NCI-H226 (cell line): ENCODE data around the gene CHST13.

Experiments
- DNase-seq: peaks from one replicate; pipeline ENCODE4 v3.0.0-alpha.2; 2015

Gene CHST13

DNA sequence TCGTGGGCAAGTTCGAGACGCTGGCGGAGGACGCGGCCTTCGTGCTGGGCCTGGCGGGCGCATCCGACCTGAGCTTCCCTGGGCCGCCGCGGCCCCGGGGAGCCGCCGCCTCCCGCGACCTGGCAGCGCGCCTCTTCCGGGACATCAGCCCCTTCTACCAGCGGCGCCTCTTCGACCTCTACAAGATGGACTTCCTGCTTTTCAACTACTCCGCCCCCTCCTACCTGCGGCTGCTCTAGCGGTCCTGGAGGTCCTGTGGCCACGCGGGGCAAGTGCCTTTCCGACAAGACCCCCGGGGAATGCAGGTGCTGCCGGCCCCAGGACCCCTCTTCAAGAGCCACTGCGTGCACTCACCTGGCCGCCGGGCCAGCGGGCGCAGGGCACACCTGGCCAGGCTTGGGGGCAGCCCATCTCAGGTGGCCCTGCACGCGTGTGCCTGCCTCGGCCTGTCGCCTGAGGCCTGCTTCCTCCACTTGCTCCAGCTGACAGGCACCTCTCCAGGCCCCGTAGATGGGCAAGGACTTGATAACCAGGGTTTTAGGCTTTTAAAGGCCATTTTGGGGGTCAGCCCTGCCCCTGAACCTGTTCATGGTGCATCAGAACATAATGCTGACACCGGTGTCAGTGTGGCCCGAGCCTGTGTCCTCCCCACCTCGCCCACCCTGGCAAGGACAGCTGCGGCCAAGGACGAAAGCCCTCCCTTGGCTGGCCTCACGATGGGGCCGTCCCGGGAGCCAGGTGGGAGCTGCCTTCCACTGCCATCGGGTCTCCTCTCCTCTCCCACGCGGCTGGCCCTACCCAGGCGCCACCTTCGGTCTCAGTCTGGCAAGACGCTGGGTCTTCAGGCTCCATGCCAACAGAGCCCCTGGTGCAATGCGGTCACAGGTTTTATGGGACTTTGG is 18.6 kb downstream of the CHST13 start:
- no peak for DNase-seq

DNA sequence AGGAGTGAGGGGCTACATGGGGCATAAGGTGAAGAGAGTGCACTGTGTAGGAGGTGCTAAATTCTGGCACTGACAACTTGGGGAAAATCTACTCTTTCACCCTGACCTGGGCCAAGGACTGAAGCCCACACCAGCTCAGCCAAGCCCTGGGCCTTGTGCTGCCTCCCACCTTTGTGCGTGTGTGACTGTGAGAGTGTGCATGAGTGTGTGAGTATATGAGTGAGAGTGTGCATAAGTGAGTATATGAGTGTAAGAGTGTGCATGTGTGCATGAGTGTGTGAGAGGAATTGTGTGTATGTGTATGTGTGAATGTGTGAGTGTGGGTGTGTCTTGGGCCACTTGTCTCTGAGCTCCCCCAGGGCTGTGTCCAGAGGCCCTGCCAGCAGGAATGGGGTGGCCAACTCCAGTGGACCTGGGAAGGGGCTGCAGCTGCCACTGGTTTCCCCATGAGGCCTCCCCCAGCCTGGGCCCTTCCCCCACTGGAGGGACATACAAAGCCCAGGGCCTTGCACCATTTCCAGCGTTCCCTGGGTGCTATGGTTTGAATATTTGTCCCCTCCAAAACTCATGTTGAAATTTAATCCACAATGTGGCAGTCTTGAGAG is 19.6 kb downstream of the CHST13 start:
- no peak for DNase-seq

DNA sequence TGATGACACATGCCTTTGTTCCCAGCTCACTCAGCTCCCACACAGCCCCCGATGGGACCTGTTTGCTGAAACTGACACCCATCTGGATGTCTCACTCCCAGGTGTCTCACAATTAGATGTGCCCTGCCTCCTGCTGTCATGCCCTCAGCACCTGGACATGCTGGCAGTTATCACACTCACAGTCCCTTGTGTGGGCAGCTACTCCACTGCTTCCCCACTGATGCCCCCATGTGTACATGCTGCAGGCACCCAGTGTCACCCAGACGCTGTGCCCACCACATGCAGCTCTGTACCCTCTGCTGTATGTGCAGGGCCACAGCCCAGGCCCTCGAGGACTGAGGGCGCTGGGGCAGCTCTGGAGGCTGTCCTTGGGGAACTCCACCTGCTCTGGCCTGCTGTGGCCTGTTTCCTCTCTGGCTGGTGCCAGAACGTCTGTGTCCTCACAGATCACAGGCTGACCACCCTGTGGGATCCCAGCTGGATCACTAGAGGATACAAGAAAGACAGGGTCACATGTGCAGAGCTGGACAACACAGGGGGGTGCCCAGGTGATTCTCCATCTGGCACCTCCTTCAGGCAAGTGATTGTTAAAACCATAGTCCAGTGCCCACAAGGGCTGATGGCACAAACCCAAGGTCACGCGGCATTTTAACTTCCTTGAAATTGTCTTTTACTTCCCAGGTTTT is 20.8 kb downstream of the CHST13 start:
- no peak for DNase-seq

DNA sequence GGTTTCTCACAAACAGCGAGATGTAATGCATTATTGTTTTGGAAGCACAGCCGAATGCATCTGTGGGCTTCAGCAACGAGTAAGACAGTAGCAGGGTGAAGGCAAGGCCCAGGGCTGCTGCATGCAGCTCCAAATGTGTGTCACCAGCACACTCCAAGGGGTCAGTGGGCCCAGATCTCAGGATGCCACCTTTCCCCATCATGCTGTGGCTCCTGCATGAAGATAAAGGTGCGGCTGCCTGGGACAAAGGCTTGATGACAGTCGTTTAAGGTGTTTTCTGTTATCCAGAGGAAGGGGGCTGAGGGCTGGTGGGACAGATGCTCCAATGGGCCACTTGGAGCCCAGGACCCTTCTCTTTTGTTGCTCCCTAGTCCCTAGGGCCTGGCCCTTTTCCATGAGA is 21.6 kb downstream of the CHST13 start:
- DNase-seq, result no peak

DNA sequence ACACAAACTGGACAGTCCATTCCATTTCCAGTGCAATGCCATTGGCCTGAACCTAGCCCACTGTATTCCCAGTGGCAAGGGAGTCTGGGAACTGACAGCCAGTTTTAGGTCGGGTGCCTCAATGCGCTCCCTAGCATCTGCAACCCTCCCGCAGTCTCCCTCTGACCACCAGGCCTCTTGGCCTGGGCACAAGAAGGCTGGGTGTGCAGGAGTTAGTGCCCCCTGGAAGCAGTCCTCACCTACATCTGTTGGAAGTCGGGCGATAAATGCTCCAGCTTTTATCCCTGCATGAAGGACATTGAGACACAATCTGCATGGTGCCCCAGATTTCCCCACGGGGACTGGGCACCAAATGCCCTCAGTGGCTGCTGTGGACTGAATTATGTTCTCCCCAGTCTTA is 22.1 kb downstream of the CHST13 start:
- DNase-seq, result no peak

DNA sequence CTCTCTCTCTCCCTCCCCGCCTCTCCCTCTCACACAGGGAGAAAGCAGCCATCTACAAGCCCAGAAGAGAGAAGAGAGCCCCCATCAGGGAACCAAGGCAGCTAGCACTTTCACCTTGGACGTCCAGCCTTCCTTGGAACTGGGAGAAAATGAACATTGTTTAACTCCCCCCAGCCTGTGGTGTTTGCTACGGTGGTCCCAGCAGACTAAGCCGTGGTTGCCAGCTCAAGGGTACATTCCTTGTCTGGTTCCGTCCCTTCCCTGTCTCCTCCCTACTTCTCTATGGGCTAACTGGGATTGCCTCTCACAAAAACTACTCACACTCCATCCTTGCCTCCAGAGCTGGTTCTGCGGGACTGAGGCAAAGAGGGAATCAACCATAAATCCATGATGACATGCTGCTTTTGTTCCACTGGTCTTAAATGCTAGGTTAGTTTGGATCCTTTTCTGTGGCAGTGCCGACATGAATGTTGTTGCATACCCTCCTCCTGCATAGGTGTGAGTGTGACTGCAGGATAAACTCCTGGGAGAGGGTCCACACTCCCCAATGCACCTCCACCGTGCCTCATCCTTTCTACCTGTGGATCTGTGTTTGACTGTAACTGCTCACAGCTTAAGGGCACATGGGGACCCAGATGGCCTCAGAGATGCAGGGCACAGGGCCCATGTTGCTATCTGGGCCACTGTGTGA is 22.7 kb downstream of the CHST13 start:
- no peak for DNase-seq

DNA sequence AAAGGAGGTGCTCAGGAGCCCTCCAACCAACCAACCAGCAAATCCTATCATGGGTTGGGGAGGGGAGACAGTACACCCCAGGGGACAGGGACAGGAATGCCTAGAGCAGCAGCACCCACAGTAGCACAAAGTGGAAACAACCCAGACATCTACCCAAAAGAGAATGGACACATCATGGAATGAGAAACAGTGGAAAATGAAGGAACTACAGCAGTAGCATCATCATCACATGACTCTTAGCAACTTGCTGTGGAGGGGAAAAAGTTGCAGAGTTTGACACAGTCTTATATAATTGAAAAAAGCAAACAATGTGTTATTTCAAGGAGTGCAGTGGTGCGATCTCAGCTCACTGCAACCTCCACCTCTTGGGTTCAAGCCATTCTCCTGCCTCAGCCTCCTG is 23.8 kb downstream of the CHST13 start:
- no peak for DNase-seq

DNA sequence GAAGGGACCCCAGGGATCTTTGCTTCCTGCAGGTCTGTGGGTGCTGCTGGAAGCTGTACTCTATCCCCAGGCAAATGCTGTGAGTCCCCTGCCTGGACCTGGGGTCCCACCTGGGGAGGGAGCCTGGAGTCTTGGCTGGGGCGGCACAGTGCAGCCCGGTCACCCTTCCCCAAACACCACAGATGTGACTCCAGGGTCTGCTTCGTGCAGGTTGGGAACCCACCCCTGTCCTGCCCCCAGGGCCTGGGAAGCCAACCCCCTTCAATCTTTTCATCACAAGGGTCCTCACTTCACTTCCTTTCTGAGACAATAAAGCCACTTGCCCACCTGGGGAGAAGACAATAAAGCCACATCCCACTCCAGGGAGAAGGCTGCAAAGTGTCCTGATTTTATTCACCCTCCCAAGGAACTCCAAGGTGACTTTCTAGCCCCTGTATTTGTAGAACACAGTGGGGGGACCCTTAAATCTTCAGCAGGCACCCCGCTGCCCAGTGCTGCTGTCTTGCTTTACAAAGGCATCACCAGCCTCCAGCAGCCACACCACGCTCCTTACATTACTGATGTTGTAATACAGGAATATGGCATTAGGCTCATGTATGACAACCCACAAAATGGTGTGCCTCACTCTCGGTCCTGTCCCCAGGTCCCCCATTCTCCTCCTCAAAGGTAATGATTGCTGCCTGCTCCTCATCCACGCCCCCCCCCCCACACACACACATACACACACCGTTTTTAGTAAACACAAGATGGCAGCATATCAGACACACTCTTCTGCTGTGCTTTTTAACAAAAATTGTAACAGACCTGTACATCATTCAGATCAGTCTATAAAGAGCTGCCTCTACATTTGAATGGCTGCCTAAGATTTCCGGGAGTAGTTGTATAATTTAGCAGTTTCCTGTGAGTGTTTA is 24.9 kb downstream of the CHST13 start:
- DNase-seq, result no peak

DNA sequence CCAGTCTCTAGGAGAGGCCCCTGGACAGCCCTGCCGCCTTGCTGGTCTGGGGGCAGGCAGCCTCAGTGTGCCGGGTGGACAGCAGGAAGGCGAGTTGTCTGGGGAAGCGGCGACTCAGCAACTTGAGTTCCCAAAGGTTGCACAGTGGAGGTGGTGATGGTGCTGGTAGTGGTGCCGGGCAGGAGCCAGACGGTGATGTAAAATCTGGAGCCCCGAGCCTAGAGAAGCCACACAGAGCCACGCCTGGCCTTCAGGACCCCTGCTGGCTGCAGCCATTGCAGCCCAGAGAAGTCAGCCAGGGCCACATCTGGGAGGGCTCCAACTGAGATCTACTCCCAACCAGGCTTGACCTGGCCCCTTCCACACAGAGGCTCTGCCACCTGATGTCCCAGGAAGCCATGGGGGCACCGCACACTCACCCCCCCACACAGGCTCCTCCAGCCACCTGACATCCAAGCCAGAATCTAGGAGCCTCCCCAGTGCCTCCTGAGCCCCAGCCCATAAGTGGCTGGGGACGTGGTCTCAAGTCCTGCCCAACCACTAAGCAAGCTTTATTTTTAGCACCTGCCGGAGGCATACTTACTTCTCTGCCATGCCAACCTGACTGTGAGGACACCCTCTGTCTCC is 26.0 kb downstream of the CHST13 start:
- no peak for DNase-seq

DNA sequence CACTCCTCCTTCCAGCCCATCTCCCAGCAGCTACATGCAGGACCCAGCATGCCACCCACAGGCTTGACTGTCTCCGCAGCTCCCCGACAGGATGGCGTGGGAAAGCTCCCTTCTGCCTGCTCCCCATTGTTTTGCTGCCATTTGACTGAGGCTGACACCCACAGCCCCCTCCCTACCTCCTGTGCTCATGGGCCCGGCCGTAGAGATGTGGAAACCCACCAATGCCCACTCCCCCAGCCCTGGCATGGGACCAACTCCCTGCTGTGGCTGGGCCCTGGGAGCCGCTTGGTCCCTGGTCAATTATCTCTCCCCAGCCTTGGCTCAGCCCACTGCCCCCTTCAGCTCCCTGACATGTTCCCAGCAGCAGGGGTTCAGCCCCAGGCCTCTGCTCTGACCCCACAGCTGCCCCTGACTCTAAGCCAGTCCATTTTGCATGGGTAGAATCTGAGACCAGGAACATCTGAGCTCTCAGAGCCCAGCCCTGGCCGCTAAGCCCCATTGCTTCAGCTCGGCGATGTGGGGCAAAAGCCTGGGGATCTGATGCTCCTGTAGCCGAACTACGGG is 26.6 kb downstream of the CHST13 start:
- no peak for DNase-seq

DNA sequence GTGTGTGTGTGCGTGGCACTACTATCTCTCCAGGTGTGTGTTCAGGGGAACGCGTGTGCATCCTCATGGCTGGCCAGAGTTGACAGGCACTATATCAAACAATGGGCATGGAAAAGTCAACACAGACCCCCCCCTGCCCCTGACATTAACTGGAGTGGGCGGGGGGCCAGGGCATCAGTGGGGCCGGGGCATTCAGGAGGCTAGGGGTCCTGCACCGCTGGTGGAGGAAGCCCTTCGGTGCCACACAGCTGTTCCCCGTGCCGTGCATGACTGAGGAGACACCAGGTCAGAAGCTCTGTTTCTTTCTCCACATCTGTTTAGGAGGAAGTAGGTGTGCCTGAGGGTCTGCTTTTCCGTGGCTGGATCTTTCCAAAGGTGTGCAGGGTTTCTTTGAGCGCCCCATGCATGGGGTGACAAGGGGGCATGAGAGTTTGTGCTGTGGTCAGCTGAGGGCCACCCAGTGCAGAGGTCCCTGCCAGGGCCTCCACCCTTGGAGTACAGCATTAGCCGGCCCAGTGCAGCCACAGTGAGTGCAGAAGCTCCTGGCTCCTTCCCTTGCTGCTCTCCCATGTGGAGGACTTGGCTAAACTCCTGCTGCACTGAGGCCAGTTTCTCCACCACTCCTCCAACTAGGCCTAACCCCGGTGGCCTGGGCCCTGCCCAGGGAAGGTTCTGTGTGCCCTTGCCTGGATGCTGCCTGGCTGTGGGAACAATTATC is 27.3 kb downstream of the CHST13 start:
- DNase-seq, result no peak

DNA sequence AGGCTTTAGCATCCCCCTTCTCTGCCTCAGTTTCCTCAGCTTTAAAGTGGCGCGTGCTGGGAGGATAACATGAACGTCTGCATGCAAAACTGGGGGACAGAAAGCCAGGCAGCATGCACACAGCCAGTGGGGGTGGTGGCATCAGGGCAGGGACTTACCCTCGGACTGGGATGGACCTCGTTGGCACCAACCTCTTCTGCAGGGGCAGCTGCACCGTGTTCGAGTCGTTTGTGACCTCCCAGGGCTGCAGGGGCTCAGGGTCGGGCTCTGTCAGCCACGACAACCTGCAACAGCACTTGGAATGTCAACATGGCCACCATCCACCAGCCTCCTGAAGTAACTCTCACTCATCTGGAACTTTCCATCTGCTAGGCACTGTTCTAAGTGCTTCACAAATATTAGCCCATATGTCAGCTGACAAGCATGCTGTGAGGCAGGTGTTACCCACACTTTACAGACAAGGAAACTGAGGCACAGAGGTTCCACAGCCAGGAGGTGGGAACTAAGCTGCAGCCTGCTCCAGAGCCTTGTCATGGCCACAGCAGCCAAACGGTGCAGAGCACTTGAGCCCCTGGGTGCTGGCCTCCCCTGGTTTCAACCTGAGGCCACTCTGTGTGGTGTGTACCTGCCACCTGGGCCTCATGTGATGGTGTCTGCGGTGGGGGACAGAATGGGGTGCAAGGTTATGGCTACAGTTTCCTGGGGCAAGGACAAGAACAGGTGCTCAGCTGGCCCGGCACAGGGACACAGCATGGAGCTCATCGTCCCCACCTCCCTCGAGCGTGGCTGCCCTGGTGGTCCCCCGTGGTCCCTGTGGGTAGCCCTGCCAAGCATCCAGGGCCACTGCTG is 28.1 kb downstream of the CHST13 start:
- DNase-seq, result no peak

DNA sequence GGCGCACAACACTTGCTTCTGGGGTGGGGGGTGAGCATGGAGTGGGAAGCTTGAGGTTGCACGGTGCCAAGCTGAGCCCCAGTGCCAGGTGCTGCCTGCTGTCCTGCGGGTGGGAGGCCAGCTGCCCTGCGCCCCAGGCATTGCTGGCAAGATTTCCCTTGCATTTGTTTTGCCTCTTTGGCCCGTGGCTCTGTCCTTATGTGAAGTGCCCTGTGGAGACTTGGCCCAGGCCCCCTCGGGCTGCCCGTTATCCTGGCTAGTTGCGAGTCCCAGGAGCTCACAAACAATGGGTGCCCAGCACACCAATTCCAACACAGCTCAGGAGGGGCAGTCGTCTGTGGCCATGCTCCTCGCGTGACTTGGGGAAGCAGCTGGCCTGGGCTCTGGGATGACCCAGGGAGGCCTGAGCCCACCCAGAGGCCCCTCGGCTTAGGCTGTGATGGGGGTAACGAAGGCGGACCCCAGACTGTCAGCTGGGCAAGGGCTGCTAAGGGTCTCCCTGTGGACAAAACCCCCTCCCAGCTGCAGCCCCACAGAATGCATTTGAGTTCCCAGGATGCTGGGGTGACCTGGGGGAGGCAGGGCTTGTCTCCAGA is 28.8 kb downstream of the CHST13 start:
- DNase-seq, result no peak

DNA sequence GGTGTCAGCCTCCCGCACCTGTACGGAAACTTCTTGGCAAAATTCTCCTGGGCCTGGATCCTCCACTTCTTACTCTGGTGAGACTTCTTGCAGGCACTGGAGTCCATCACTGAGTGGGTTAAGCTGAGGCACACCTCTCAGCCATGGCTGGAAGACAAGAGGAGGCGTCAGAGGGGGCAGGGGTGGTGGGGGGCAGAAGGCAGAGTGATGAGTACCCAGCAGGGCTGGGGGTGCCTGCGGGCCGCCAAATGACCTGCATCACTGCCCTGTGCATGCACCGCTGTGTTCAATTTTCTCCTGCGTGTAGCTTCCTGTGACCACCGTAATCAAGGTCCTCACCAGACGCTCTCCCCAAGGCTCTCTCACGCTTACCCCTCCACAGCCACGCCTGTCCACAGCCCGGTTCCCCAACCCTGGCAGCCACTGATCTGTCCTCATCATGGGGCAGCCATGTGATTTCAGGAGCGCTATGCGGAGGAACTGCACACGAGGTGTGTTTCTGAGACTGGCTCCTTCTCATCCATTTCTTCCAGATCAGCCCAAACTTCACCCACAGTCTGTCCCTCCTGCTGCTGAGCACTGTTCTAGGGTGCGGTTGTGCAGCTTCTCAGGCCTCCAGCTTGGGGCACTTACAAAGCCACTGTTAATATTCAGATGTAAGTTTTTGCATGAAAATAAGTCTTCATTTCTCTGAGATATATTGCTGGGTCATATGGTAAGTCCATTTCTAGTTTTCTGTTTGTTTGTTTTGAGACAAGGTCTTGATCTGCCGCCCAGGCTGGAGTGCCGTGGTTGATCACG is 29.5 kb downstream of the CHST13 start:
- DNase-seq, result no peak

DNA sequence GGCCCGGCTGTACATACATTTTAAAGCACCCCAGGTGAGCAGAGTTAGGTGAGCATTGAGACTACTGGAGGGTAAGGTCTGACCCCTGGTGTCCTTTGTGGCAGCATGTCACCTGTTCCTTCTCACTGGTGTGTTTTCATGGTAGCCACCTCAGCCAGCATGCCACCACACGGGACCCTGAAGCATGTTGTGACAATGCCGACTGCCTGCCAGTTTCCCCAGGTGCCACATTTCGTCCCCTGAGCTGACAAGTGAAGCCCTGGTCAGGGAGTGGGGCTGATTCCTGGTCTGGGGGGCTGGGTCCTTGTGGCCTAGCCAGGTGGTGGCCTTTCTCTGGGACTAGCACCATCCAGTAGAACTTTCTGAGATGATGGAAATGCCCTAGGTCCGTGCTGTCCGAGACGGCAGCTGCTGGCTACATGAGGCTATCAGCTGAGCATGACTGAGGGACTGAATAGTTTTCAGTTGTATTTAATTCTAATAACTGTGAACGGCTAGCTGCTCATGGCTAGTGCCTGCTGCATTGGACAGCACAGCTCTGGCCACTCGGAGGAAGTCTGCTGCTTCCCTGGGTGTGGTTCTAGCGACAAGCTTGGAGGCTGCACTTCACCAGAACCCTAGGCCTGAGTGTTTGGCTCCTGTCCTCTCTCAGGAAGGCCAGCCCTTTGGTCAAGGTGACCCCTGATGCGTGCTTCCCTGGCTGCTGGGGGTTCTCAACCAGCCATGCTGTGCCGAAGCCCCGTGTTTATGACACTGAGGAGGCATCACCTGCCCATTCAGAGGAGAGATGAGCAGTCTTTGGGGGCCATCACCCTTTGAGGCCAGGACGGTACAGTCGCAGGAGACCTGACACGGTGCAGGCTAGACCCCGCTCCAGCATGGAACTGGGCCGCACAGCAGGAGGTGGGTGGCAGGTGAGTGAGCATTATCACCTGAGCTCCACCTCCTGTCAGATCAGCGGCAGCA is 30.9 kb downstream of the CHST13 start:
- no peak for DNase-seq

DNA sequence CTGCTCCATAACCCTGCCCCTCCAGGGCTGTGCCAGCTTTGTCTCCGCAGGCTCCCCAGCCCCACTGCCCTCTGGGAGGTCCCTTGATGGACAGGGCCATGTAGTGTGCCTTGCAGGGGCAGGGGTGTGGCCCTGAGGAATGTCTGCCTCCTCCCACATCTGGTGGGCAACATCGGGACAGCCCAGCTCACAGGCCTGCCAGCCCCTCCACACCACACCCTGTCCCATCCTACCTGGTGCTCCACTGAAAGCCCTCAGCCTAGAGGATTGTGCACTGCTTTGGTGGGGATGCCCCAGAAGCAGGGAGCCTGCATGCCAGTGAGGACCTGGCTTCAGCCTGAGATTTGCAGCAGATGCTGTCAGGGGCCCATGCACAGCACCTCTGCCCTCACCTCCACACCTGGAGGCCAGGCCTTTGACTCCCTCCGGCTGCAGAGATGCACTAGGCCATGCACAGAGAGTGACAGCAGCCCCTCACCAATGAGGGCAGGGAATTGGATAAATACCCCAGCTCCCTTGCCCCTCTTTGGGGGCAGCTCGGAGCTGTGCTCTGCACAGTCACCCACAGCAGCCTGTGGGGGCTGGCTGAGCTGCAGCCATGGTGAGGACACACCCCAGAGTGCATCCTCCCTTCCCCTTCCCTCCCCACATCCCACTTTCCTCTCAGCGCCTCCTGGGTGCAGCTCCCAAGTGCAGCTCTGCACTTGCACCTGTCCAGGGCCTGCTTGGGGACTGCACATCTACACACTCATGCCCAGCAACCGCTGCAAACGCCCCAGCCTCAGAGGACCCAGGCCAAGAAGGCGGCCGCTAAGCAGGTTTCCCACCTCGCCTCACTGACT is 32.1 kb downstream of the CHST13 start:
- no peak for DNase-seq
